ENCODE results near the gene GPR150. TPM values are rescaled to one million over a fixed set of nuclear protein-coding genes. Genes with fewer than 3 reads are reported as not detected.

Gene GPR150
- total and polyA plus RNA-seq, 12 donors, result 0.03 to 0.74 (median 0.30) TPM

DNA sequence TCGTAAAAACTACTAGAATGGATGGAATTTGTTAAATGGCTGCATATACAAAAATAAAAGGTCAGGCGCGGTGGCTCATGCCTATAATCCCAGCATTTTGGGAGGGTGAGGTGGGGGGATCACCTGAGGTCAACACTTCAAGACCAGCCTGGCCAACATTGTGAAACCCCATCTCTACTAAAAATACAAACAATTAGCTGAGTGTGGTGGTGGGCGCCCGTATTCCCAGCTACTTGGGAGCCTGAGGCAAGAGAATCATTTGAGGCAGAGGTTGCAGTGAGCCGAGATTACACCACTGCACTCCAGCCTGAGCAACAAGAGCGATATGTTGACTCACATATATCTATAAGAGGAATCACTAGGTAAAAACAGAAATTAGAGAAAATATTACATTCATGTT lies 9.3 kb upstream of the GPR150 start:
- no peak for TF ChIP-seq POLR2A (IDR thresholded peaks at IDR 0.05)
- TF ChIP-seq, protein P1, sequence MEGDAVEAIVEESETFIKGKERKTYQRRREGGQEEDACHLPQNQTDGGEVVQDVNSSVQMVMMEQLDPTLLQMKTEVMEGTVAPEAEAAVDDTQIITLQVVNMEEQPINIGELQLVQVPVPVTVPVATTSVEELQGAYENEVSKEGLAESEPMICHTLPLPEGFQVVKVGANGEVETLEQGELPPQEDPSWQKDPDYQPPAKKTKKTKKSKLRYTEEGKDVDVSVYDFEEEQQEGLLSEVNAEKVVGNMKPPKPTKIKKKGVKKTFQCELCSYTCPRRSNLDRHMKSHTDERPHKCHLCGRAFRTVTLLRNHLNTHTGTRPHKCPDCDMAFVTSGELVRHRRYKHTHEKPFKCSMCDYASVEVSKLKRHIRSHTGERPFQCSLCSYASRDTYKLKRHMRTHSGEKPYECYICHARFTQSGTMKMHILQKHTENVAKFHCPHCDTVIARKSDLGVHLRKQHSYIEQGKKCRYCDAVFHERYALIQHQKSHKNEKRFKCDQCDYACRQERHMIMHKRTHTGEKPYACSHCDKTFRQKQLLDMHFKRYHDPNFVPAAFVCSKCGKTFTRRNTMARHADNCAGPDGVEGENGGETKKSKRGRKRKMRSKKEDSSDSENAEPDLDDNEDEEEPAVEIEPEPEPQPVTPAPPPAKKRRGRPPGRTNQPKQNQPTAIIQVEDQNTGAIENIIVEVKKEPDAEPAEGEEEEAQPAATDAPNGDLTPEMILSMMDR (IDR thresholded peaks at IDR 0.05), result no peak
- H3K36me3 ChIP-seq (replicated peaks in 1 of 2), result no peaks in the 10 kb centered on the region
- WGBS, 4 donors, result 93 to 97% (median 94%) methylated on average over 7 of the region's 7 CpGs
- no peak for DNase-seq
- no peaks in the 10 kb centered on the region for H3K9me3 ChIP-seq (replicated peaks in 1 of 3)
- H3K4me1 ChIP-seq (replicated peaks in 1 of 2), result no peaks in the 10 kb centered on the region
- H3K27me3 ChIP-seq, result no peaks in the 10 kb centered on the region
- intact Hi-C loops (cut with DNase I), result no loop called here
- no peak overlapping the region for H3K4me3 ChIP-seq
- no peak overlapping the region for H3K27ac ChIP-seq

DNA sequence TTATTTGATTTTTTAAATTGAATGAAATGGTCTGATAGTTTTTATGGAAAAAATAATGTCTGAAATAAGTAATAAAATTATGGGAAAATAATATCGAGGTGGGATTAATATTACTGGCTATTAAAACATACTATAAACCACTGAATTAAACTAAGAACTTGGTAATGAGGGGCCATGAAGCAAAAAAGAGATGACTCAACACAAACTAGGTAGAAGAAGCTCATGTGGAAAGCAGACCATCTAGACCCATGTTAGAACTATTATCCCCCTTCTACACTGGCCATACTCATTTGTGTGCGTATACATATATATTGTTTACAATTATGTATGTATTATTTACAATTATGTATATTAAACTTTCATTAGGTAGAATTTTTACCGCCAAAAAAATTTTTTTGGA lies 8.5 kb upstream of the GPR150 start:
- Histone ChIP-seq H3K4me1 (replicated peaks in 1 of 2) (no peaks in the 10 kb centered on the region), H3K36me3 (replicated peaks in 1 of 2) (no peaks in the 10 kb centered on the region), H3K27me3 (no peaks in the 10 kb centered on the region), H3K9me3 (replicated peaks in 1 of 3) (no peaks in the 10 kb centered on the region), H3K4me3 (no peak overlapping the region), H3K27ac (no peak overlapping the region)
- TF ChIP-seq, protein P1 (IDR thresholded peaks at IDR 0.05), result no peak
- no peak for TF ChIP-seq POLR2A (IDR thresholded peaks at IDR 0.05)
- intact Hi-C loops (cut with DNase I), result no loop called here
- no peak for DNase-seq
- WGBS, 4 donors, result 85 to 90% (median 89%) methylated on average over 3 of the region's 3 CpGs

DNA sequence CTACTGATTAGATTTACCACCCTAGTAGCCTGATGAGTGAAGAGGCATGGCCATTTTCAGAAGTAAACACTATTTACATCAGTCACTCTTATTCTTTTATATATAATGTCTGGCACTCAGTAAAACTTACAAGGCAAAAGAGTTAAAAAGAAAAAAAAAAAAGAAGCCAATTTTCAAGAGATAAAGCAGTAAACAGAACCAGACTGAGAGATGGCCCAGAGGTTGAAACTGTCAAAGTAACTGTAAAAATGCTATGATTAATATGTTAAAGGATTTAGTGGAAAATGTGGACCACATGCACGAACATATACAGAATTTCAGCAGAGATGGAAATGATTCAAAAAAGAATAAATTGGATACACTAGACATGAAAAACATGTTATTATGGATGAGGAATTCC lies 6.4 kb upstream of the GPR150 start:
- Histone ChIP-seq H3K27ac (no peak overlapping the region), H3K4me1 (replicated peaks in 1 of 2) (no peaks in the 10 kb centered on the region), H3K4me3 (no peak overlapping the region), H3K27me3 (no peaks in the 10 kb centered on the region), H3K36me3 (replicated peaks in 1 of 2) (no peaks in the 10 kb centered on the region), H3K9me3 (replicated peaks in 1 of 3) (no peaks in the 10 kb centered on the region)
- 94 to 100% (median 98%) methylated on average over 1 of the region's 1 CpG for WGBS, 4 donors
- intact Hi-C loops (cut with DNase I), result no loop called here
- TF ChIP-seq, protein P1 (IDR thresholded peaks at IDR 0.05), result no peak
- no peak for TF ChIP-seq POLR2A (IDR thresholded peaks at IDR 0.05)
- DNase-seq, result no peak

DNA sequence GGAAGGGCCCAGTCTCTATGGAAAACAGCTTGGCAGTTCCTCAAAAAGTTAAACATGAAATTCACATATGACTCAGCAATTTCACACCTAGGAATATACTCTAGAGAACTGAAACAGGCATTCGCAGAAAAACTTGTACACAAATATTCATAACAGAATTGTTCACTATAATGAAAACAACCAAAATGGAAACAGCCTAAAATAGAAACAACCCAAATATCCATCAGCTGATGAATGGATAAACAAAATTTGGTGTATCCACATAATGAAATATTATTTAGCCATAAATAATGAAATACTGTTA lies 4.8 kb upstream of the GPR150 start:
- no peak overlapping the region for H3K27ac ChIP-seq
- no peak overlapping the region for H3K4me3 ChIP-seq
- TF ChIP-seq POLR2A (IDR thresholded peaks at IDR 0.05), result no peak
- TF ChIP-seq, protein P1 (IDR thresholded peaks at IDR 0.05), result no peak
- no peaks in the 10 kb centered on the region for H3K9me3 ChIP-seq (replicated peaks in 1 of 3)
- H3K27me3 ChIP-seq, result no peaks in the 10 kb centered on the region
- intact Hi-C loops (cut with DNase I), result no loop called here
- H3K36me3 ChIP-seq (replicated peaks in 1 of 2), result no peaks in the 10 kb centered on the region
- 80 to 90% (median 87%) methylated on average over 1 of the region's 1 CpG for WGBS, 4 donors
- no peak for DNase-seq
- H3K4me1 ChIP-seq (replicated peaks in 1 of 2), result peaks cover 4 to 9% of the 10 kb centered on the region in 2 donors

Measured in adrenal gland (tissue), 12 donors.